Loucy (cell line): Measurements from ENCODE around the gene ERC1.

Experiments used
- H2AFZ ChIP-seq: fragments of 200-600 bp; sonication (generic); 2 replicates; pipeline ENCODE4 v1.6.0; 2016; ENCODE audit warnings: antibody characterized with exemption, mild to moderate bottlenecking, low read length, moderate library complexity
- H3F3A ChIP-seq: fragments of 200-600 bp; 2 replicates; pipeline ENCODE4 v1.6.0; 2016; ENCODE audit warnings: antibody characterized with exemption, low read depth, mild to moderate bottlenecking
- H3K27me3 ChIP-seq: fragments of 200-600 bp; sonication (generic); 2 replicates; pipeline ENCODE4 v1.6.1; 2014; ENCODE audit warnings: low read length, mild to moderate bottlenecking; ENCODE audit not compliant: insufficient read depth, poor library complexity, severe bottlenecking
- H3K36me3 ChIP-seq: fragments of 200-600 bp; sonication (generic); 2 replicates; pipeline ENCODE4 v1.6.1; 2016; ENCODE audit warnings: low read length; ENCODE audit not compliant: insufficient read depth
- H3K4me1 ChIP-seq: fragments of 200-600 bp; sonication (generic); 2 replicates; pipeline ENCODE4 v1.5.1; 2014; ENCODE audit warnings: low read length, mild to moderate bottlenecking; ENCODE audit not compliant: insufficient read depth, poor library complexity, severe bottlenecking
- H3K4me2 ChIP-seq: fragments of 200-600 bp; sonication (generic); 2 replicates; pipeline ENCODE4 v1.6.0; 2014; ENCODE audit warnings: antibody characterized with exemption, low read length, low read depth, mild to moderate bottlenecking; ENCODE audit not compliant: poor library complexity, severe bottlenecking
- H3K4me3 ChIP-seq: fragments of 200-600 bp; sonication (generic); 2 replicates; pipeline ENCODE4 v1.5.1; 2014; ENCODE audit warnings: low read length, mild to moderate bottlenecking, mixed read lengths; ENCODE audit not compliant: poor library complexity, severe bottlenecking
- H3K79me2 ChIP-seq: fragments of 200-600 bp; sonication (generic); 2 replicates; pipeline ENCODE4 v1.6.1; 2014; ENCODE audit warnings: low read length; ENCODE audit not compliant: insufficient read depth
- H3K9ac ChIP-seq: fragments of 200-600 bp; sonication (generic); 2 replicates; pipeline ENCODE4 v1.6.0; 2014; ENCODE audit warnings: mild to moderate bottlenecking, low read depth, low read length, moderate library complexity; ENCODE audit not compliant: poor library complexity, severe bottlenecking
- H3K9me2 ChIP-seq: fragments of 200-600 bp; sonication (generic); replicated peaks from 2 replicates; pipeline ENCODE4 v1.6.1; 2016; ENCODE audit warnings: low read depth, low read length, mixed read lengths
- H3K9me3 ChIP-seq: fragments of 200-600 bp; sonication (generic); 2 replicates; pipeline ENCODE4 v1.6.1; 2014; ENCODE audit warnings: mild to moderate bottlenecking, antibody characterized with exemption, low read length, low read depth; ENCODE audit not compliant: insufficient read depth
- H4K20me1 ChIP-seq: fragments of 200-600 bp; sonication (generic); 2 replicates; pipeline ENCODE4 v1.6.0; 2014; ENCODE audit warnings: antibody characterized with exemption, low read length, mild to moderate bottlenecking; ENCODE audit not compliant: insufficient read depth, poor library complexity, severe bottlenecking
- CTCF ChIP-seq: fragments of 200-600 bp; sonication (generic); conservative IDR thresholded peaks from 2 replicates; pipeline ENCODE4 v1.5.1; 2014; ENCODE audit warnings: mild to moderate bottlenecking, antibody characterized with exemption, low read length
- EZH2phosphoT487 ChIP-seq: fragments of 200-600 bp; IDR thresholded peaks from 2 replicates; pipeline ENCODE4 v1.6.1; 2018; ENCODE audit warnings: antibody characterized with exemption, mild to moderate bottlenecking, moderate library complexity, borderline replicate concordance

Gene ERC1

GRCh38 chr12:1463073-1463905, 472.3 kb downstream of the ERC1 start:
- H3K4me2 ChIP-seq = no peak overlapping the region

GRCh38 chr12:1464925-1465324, 473.9 kb downstream of the ERC1 start:
- Histone ChIP-seq H3K36me3 (no peaks in the 10 kb centered on the region), H3K27me3 (no peaks in the 10 kb centered on the region), H3K4me1 (peaks cover 5% of the 10 kb centered on the region), H2AFZ (no peak overlapping the region), H3K4me2 (no peak overlapping the region), H4K20me1 (no peaks in the 10 kb centered on the region), H3K9ac (no peak overlapping the region), H3F3A (no peaks in the 10 kb centered on the region), H3K79me2 (no peaks in the 10 kb centered on the region), H3K4me3 (no peak overlapping the region), H3K9me2 (no peaks in the 10 kb centered on the region), H3K9me3 (no peaks in the 10 kb centered on the region)
- TF ChIP-seq CTCF = no peak
- no peak for TF ChIP-seq EZH2phosphoT487

More at GRCh38 chr12:1463073-1463905, 472.3 kb downstream of the ERC1 start:
- H3K4me3 ChIP-seq = no peak overlapping the region
- no peak overlapping the region for H3K9ac ChIP-seq
- H4K20me1 ChIP-seq = no peaks in the 10 kb centered on the region
- H3F3A ChIP-seq = no peaks in the 10 kb centered on the region
- no peaks in the 10 kb centered on the region for H3K9me3 ChIP-seq
- no peaks in the 10 kb centered on the region for H3K9me2 ChIP-seq
- TF ChIP-seq CTCF = no peak
- TF ChIP-seq EZH2phosphoT487 = no peak
- no peaks in the 10 kb centered on the region for H3K36me3 ChIP-seq
- H3K79me2 ChIP-seq = no peaks in the 10 kb centered on the region
- H3K4me1 ChIP-seq = peaks cover 5% of the 10 kb centered on the region
- no peaks in the 10 kb centered on the region for H3K27me3 ChIP-seq
- no peak overlapping the region for H2AFZ ChIP-seq

- no peak overlapping the region for H3K4me2 ChIP-seq
- H2AFZ ChIP-seq = no peak overlapping the region
- no peak overlapping the region for H3K4me3 ChIP-seq
- no peak for TF ChIP-seq EZH2phosphoT487
- no peak for TF ChIP-seq CTCF
- no peaks in the 10 kb centered on the region for H3K79me2 ChIP-seq
- no peaks in the 10 kb centered on the region for H3K27me3 ChIP-seq
- H3K4me1 ChIP-seq = peaks cover 9% of the 10 kb centered on the region
- H3K36me3 ChIP-seq = no peaks in the 10 kb centered on the region
- no peaks in the 10 kb centered on the region for H3F3A ChIP-seq
- H3K9me3 ChIP-seq = no peaks in the 10 kb centered on the region
- H4K20me1 ChIP-seq = no peaks in the 10 kb centered on the region
- H3K9ac ChIP-seq = no peak overlapping the region
- no peaks in the 10 kb centered on the region for H3K9me2 ChIP-seq
Observed at GRCh38 chr12:1465990-1466389, 475.0 kb downstream of the ERC1 start.
